OCI-LY1 (cell line): ENCODE results near the gene ST6GALNAC2.

ENCODE experiments used
- CTCF ChIP-seq: fragments of 200-600 bp; sonication (generic), shearing (Covaris generic); IDR thresholded peaks from 2 replicates; pipeline ENCODE4 v1.5.1; 2017; ENCODE audit warnings: mild to moderate bottlenecking, antibody characterized with exemption, low read length, moderate library complexity, mixed read lengths
- EZH2 ChIP-seq: fragments of 200-600 bp; sonication (generic), shearing (Covaris generic); IDR thresholded peaks from 2 replicates; pipeline ENCODE4 v1.8.0; 2017; ENCODE audit warnings: borderline replicate concordance, mixed run types, mild to moderate bottlenecking, antibody characterized with exemption, low read length, moderate library complexity, mixed read lengths

DNA sequence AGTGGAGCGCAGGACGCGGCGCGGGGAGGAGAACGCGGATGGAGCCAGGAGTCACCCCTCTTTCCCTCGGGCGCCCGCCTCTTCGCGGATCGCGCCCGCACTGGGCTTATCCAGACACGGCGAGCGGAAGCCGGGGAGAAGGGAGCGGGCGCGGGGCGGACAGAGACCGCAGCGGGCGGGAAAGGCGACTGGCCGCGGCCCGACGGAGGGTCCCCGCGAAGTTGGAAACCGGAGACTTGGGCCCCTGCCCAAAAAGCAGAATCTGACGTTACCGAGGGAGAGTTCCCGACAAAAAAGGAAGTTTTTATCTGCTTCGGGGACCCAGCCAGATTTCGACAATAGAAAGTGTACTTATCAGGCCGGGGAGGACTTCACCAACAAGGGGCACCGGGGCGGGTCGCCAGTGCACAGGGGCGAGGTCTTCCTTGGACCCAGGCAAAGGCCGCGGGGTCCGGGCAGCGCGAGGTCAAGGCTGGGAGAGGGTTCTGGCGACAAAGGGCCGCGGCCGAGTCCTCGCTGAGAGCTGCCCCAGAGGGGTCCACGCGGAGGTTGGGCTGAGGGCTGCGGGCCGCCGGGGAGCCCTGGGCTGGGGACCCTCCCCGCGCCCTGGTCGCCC is 519 bp downstream of the ST6GALNAC2 start:
- TF ChIP-seq CTCF (no peak), EZH2 (no peak)
